Muscle of arm (tissue), 12 donors: ENCODE data around the gene RASGRF1. TPM values are rescaled to one million over a fixed set of nuclear protein-coding genes. Genes with fewer than 3 reads are reported as not detected.

Experiments
- DNase-seq: peaks from one replicate; pipeline ENCODE4 v3.0.0-alpha.2; 2013
- polyA plus RNA-seq, 12 donors: library from polyadenylated mRNA; unstranded; fragments of 120-200 nt; gene quantifications; one replicate each; pipeline ENCODE4 v1.2.1, GENCODE V29; 2013; ENCODE audit not compliant: insufficient read length in 12 of 12

Gene RASGRF1
- polyA plus RNA-seq, 12 donors = 0.11 to 0.80 (median 0.32) TPM; not detected in 2

DNA sequence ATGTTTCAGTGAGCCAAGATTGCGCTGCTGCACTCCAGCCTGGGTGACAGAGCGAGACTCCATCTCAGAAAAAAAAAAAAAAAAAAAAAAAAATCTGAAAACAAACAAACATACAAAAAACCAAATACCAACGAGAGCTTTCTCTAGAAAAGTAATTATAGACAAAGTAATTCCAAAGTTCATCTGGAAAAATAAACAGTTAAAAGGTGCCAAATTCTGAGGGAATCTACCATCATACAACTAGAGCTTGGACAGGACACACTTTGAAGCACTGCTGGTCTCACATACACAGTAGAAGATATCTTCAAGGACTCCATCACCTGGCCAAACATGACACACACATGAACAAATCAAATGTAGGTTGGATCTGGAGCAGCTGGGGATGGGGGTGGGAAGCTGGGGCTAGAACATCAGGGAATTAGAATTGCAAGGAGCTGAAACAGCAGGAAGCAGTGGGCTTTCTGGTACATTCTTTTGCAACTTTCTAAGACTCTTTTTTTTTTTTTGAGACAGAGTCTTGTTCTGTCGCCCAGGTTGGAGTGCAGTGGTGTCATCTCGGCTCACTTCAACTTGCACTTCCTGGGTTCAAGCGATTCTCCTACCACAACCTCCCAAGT lies 104.6 kb downstream of the RASGRF1 start:
- no peak for DNase-seq

- DNase-seq = no peak
Observed at GRCh38 chr15:78984041-78984440, 106.5 kb downstream of the RASGRF1 start.

DNA sequence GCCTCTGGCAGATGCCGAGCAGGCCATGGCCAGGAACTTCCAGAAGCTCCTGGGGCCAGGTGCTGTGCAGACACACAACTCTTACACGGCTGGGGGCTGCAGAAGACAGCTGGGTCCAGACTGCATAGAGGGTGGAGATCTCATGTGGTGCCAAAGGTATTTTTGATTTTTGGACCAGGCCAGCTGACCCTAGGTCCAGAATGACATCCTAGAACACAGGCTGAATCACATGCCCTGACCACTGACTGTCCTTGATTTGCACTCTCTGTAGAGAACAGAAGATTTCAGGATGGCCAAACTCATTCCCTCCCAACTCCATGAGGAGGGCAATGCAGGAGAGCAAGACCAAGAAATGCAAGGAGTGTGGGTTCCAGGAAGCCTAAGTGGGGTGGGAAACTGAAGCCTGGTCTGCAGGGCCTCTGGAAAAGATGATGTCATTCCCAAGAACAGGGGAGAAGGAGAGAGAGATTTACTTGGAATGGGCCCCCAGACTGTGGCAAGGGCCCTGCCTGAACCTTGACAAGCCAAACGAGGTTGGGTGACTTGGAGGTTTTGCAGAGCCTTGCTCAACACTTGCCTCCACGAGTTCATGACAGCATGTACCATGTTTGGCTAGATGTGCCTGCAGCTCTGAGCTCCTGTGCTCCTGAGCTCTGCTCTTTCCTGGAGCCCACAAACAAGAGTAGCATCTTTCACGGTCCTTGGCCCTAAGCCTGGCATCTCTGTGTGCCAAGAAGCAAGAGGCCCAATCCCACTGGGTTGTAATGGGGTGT lies 107.2 kb downstream of the RASGRF1 start:
- no peak for DNase-seq

GRCh38 chr15:78982736-78983135 lies 107.8 kb downstream of the RASGRF1 start:
- DNase-seq = no peak

GRCh38 chr15:78981532-78982313 lies 108.9 kb downstream of the RASGRF1 start:
- DNase-seq = no peak

DNA sequence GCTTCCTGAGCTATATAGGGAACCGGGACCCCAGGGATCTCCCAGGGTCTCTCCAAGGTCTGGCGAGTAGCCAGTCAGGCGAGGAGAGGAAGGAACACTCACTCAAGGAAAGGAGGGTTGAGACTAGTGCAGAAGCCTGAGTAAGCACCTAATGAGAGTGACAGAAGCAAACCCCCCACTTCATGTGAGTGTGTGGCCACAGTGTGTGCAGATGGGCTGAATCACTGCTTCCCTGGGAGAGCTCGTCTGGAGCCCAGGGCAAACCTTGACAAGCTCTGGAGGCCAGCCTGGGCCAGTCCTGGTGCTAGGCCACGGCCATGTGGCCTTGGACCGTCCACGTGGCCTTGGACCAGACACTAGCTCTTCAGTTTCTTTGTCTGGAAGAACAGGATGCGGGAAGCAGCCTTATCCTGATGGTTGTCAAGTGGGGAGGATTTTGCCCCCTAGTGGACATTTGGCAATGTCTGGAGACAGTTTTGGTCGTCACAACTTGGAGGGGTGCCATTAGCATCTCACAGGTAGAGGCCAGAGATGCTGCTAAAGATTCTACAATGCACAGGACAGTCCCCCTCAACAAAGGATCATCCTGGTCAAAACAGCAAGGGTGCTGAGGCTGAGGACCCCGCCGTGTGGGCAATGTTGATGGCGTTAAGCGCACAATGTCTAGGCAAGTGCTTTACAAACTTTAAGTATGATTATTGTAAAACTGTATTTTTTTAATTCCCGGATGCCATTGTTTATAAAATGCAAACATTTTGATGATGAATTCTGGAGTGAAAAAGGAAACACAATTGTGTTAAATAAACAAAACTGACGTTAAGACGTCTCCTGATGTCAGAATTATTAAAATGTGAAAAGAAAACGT lies 110.9 kb downstream of the RASGRF1 start:
- DNase-seq = peak; percentile 63

DNA sequence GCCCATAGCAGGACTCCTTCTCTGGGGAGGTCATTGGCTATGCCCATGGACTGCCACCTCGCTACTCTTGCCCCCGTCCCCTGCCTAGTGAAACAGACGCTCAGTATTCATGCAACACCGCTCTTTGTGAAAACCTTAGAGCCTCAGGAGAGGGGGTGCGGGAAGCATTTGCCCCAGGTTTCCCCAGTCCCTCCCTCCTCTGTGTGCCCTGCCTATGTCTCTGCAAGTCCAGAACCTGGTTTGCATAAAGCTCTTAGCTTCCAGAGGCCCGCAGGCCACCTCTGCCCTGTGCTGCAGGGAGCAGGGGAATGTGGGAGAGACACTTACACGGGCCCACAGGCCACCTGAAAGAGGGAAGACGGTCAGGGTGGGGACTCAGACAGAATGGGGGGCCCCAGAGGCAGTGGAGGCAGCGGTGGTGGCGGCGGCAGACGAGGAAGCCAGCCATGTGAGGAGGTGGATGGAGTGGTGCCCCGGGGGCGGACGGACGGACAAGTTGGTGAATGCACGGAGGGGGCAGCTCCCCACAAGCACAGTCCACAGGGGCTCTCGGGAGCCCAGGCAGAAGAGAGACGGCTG lies 111.9 kb downstream of the RASGRF1 start:
- DNase-seq = no peak

- no peak for DNase-seq
Observed at GRCh38 chr15:78977591-78978347, 112.8 kb downstream of the RASGRF1 start.

DNA sequence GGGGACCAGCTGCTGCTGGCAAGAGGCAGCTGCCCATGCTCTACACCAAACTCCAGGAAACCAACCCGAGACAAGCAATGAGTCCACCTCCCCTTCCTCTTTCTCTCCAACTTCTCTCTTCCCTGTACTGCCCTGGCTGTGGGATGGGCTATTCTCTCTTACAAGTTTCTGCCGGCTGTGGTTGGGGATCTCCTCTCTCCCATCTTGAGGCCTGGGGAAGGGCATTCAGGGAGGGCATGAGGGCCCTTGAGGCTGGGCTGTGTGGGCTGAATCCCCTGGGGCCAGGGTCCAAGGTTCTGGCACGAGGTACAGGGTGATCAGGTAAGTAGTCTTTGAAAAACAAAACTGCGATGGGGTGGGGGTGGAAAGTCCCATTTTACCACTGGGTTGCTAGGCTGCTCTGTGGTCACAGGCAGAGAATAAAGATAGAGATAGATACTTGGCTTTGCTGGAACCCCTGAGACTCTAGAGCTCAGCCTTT lies 113.4 kb downstream of the RASGRF1 start:
- no peak for DNase-seq

- DNase-seq = no peak
Observed at GRCh38 chr15:78976691-78977090, 113.9 kb downstream of the RASGRF1 start.

DNA sequence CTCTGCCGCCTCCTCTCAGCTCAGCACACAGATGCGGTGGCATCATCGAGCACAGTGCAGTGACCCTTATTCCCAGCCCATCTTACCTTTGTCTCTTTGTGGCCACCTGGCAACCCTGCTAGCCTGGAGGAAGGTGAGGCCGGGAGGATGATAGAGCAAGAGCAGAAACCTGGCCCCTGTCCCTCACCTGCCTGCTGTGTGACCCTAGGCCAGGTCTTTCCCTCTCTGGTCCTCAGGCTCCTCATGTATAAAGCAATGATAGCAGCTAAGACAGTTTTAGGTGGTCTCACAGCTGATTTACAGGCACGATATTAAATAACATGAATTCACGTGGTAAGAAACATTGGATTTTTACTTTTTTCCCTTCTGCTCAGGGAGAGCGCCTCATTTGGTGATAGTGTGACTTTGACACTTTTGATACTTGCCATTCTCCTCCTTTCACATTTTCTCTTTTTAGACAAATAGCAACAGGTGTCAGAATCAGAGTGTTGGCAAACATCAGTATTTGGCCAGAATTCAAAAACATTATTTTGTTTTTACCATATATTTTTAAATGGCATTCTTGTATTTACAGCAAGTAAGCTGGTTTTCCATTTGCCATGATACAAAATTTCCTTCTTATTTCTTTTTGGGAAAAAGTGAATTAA lies 116.2 kb downstream of the RASGRF1 start:
- DNase-seq = no peak

DNA sequence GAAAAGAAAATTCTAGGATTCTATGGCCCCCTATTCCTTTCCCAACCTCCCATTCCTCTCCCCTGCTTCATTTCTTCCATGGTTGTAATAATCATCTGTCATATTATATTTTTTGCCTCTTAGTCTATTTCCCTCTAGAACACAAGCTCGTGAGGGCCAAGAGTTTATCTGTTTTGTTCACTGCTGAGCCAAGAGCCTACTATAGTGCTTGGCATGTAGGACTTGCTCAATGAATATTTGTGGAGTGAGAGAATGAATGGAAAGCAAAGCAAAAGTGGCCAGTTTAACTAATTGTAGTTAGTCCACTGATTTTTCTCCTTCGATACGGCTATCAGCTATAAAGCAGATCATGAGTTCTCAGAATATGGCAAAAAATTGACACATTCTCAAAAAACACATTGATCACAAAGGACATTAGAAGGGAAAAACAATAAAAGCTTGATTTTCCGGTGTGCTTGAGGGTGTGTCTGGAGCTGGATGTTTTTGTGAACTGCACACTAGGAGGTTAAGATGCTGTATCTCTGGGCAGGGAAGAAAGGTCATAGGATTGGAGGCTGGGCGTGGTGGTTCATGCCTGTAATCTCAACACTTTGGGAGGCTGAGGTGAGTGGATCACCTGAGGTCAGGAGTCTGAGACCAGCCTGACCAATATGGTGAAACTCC lies 120.8 kb downstream of the RASGRF1 start:
- DNase-seq = no peak

- no peak for DNase-seq
Observed at GRCh38 chr15:78968539-78969271, 121.9 kb downstream of the RASGRF1 start.

DNA sequence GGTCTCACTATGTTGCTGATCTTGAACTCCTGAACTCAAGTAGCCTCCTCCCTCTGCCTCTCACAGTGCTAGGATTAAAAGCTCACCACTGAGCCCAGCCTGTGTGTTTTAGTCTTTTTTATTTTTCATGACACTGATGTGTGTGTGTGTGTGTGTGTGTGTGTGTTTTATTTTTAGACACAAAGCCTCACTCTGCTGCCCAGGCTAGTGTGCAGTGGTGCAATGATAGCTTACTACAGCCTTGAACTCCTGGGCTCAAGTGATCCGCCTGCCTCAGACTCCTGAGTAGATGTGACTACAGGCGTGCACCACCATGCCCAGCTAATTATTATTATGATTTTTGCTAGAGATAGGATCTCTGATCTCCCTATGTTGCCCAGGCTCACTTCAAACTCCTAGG lies 122.5 kb downstream of the RASGRF1 start:
- no peak for DNase-seq

DNA sequence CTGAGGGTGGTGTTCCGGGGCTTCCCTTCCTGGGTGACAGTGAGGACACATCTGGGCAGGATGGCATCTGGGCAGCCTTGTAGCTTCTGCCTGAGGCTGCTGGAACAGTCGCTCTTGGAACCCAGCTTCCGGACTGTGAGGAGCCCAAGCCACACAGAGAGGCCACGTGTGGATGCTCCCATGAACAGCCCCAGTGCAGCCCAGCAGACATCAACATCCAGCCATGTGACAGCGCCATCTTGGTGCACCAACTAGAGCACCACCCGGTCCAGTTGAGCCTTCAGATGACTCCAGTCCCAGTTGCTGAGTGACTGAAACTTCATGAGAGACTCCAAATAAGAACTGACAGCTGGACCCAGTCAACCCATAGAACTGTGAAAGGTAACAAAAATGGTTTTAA lies 130.3 kb downstream of the RASGRF1 start:
- DNase-seq = no peak

GRCh38 chr15:78959360-78959759 lies 131.2 kb downstream of the RASGRF1 start:
- DNase-seq = no peak

GRCh38 chr15:78957416-78958093 lies 133.0 kb downstream of the RASGRF1 start:
- DNase-seq = no peak

- no peak for DNase-seq
Observed at GRCh38 chr15:78956937-78957336, 133.6 kb downstream of the RASGRF1 start.
